Neutrophil (primary cell): ENCODE results near the gene ZBTB20.

Experiments used
- H3K27ac ChIP-seq: fragments of 200-600 bp; sonication (generic); 2 replicates; pipeline ENCODE4 v1.5.1; 2016; ENCODE audit warnings: mild to moderate bottlenecking, moderate library complexity
- H3K27me3 ChIP-seq: fragments of 200-600 bp; sonication (generic); 2 replicates; pipeline ENCODE4 v1.6.0; 2016; ENCODE audit warnings: mild to moderate bottlenecking
- H3K36me3 ChIP-seq: fragments of 200-600 bp; sonication (generic); 2 replicates; pipeline ENCODE4 v1.5.1; 2017
- H3K4me1 ChIP-seq, 2 experiments: fragments of 200-600 bp in 1 of 2; sonication (generic) in 1 of 2; 1 replicate in 1 of 2; 2 replicates in 1 of 2; pipeline versions ENCODE4 v1.5.1 to v1.6.1; 2013 to 2016; ENCODE audit warnings: low read depth in 1 of 2, low read length in 1 of 2, mild to moderate bottlenecking in 1 of 2, moderate library complexity in 1 of 2; ENCODE audit not compliant: control insufficient read depth in 1 of 2, insufficient read depth in 1 of 2
- H3K4me3 ChIP-seq, 2 experiments: fragments of 200-600 bp in 1 of 2; sonication (generic) in 1 of 2; 1 replicate in 1 of 2; 2 replicates in 1 of 2; pipeline ENCODE4 v1.5.1; 2013 to 2016; ENCODE audit warnings: low read depth in 1 of 2, low read length in 1 of 2, mild to moderate bottlenecking in 1 of 2, moderate library complexity in 1 of 2
- H3K9me3 ChIP-seq: fragments of 200-600 bp; sonication (generic); 2 replicates; pipeline ENCODE4 v1.5.1; 2016
- TF ChIP-seq, protein P1 (sequence below): fragments of 200-600 bp; sonication (generic); IDR thresholded peaks from 2 replicates; pipeline ENCODE4 v1.5.1; 2016; ENCODE audit warnings: antibody characterized with exemption

ZBTB20 gene

DNA sequence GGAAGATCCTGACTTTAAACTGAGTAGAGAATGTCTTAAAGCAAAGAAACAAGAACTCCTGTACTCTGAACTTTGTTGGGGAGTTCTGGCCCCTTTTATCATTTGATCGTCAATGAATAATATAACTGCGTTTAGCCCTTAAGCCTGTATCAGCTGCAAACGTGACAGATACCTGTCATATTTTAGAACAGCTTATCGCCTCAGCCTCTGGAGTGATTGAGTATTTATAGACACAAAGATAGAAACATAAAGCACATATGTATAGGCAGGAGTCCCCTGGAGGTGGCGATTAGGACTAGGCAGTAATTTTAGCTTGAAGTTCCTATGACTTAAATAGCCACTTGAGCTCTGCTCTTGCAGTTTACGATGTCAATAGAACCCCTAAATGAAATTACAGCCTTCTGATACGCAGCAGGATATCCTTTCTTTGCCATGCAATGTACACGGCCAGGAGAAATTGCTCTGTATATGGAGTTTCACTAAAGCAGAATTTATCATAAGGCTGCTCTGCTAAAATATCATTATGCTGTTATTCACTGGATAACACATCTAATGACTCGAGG, 531.5 kb downstream of the ZBTB20 start:
- no peaks in the 10 kb centered on the region for H3K9me3 ChIP-seq
- no peaks in the 10 kb centered on the region for H3K36me3 ChIP-seq
- no peak overlapping the region for H3K27ac ChIP-seq
- H3K4me3 ChIP-seq: no peak overlapping the region
- TF ChIP-seq, protein P1, sequence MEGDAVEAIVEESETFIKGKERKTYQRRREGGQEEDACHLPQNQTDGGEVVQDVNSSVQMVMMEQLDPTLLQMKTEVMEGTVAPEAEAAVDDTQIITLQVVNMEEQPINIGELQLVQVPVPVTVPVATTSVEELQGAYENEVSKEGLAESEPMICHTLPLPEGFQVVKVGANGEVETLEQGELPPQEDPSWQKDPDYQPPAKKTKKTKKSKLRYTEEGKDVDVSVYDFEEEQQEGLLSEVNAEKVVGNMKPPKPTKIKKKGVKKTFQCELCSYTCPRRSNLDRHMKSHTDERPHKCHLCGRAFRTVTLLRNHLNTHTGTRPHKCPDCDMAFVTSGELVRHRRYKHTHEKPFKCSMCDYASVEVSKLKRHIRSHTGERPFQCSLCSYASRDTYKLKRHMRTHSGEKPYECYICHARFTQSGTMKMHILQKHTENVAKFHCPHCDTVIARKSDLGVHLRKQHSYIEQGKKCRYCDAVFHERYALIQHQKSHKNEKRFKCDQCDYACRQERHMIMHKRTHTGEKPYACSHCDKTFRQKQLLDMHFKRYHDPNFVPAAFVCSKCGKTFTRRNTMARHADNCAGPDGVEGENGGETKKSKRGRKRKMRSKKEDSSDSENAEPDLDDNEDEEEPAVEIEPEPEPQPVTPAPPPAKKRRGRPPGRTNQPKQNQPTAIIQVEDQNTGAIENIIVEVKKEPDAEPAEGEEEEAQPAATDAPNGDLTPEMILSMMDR: no peak
- no peaks in the 10 kb centered on the region for H3K4me1 ChIP-seq
- no peaks in the 10 kb centered on the region for H3K27me3 ChIP-seq

DNA sequence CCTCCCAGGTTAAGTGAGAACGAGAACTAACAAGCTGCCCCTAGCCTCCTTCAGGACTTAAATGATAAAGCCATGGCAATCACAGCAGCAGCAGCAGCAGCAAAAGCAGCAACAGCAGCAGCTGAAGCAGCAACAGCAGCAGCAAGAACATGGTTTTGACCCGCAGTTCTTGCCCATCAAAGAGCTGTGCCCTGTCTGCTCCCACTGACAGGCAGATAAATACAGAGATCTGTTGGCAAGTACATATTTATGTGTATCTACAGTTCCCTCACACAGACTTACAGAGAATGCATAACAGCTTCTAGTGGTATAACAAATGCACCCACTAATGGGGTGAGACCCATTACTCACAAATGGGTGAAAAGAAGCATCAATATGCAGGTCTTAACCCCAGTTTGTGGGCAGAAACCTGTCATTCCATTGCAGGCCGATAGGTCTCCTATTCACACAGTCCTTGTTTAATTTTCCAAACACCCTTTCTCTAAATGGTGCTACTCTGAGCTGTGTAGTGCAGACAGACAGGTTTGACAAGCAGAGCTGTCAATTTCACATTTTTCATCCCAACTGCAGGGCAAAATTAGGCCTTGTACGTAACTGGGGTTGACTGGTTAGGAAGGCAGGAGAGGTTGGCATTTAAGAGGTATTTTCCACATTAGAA, 537.0 kb downstream of the ZBTB20 start:
- no peak overlapping the region for H3K27ac ChIP-seq
- no peak overlapping the region for H3K4me3 ChIP-seq
- TF ChIP-seq, protein P1: no peak

DNA sequence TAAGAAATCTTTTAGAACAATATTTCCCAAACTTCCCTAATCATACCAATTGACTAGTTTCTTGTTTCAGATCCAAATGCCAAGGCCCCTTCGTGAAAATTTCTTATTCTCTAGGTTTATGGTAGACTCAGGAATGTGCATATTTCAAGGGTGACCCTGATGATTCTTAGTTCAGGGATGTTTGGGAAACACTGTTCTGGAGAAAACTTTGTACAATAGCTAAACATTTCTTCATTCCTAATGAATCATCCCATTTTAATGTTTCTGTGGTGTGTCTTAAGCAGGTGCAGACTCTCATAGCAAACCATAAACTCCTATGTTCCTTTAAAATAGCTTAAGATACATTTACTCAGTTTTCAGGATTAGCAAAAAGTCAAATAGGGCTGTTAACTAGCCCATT, 538.8 kb downstream of the ZBTB20 start:
- no peaks in the 10 kb centered on the region for H3K27me3 ChIP-seq
- H3K4me3 ChIP-seq: no peak overlapping the region
- no peaks in the 10 kb centered on the region for H3K4me1 ChIP-seq
- H3K36me3 ChIP-seq: no peaks in the 10 kb centered on the region
- H3K27ac ChIP-seq: no peak overlapping the region
- TF ChIP-seq, protein P1: no peak
- no peaks in the 10 kb centered on the region for H3K9me3 ChIP-seq

More for the DNA sequence above, 537.0 kb downstream of the ZBTB20 start:
- H3K9me3 ChIP-seq: no peaks in the 10 kb centered on the region
- no peaks in the 10 kb centered on the region for H3K27me3 ChIP-seq
- no peaks in the 10 kb centered on the region for H3K4me1 ChIP-seq
- H3K36me3 ChIP-seq: no peaks in the 10 kb centered on the region

DNA sequence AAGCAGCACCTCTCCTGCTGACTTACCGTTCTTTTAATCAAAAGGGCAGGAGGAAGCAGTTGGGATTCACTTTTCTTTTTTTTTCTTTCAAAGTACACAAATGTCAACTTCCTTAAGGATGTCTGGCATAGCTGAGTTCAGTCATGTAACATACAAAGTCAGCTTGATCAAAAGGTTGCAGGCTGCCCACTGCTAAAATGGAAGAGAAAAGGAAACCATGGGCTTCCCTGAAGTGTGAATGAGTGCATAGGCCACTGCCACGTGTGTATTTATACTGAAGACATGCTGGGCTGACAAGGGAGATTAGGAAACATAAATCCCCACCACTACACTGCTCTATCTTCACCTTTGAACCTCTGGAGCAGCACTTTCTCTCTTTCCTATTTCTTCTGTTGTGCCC, 540.8 kb downstream of the ZBTB20 start:
- Histone ChIP-seq H3K4me3 (no peak overlapping the region), H3K36me3 (no peaks in the 10 kb centered on the region), H3K9me3 (no peaks in the 10 kb centered on the region), H3K27me3 (no peaks in the 10 kb centered on the region), H3K4me1 (no peaks in the 10 kb centered on the region), H3K27ac (no peak overlapping the region)
- TF ChIP-seq, protein P1: no peak

DNA sequence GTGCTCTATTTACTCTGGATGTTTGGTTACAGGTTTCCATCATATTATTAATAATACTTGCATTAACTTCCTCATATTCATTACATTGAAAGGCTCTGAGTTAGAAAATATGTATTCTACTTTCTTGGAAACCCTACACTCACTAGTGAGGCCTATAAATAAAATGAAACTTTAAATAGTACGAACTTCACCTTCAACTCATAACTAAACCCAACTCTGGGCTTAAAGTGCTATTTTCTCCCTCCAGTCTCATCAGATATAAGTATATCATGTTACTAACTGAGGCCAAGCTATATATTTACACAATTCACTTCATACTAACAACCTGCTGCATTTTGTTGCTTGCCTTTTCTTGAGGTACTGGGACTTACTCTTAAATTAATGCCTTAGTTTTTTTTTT, 546.5 kb downstream of the ZBTB20 start:
- Histone ChIP-seq H3K36me3 (no peaks in the 10 kb centered on the region), H3K9me3 (no peaks in the 10 kb centered on the region), H3K27me3 (no peaks in the 10 kb centered on the region), H3K4me1 (no peaks in the 10 kb centered on the region), H3K27ac (no peak overlapping the region), H3K4me3 (no peak overlapping the region)
- TF ChIP-seq, protein P1: no peak
